ENCODE data around the gene ADAMTS13.

DNA sequence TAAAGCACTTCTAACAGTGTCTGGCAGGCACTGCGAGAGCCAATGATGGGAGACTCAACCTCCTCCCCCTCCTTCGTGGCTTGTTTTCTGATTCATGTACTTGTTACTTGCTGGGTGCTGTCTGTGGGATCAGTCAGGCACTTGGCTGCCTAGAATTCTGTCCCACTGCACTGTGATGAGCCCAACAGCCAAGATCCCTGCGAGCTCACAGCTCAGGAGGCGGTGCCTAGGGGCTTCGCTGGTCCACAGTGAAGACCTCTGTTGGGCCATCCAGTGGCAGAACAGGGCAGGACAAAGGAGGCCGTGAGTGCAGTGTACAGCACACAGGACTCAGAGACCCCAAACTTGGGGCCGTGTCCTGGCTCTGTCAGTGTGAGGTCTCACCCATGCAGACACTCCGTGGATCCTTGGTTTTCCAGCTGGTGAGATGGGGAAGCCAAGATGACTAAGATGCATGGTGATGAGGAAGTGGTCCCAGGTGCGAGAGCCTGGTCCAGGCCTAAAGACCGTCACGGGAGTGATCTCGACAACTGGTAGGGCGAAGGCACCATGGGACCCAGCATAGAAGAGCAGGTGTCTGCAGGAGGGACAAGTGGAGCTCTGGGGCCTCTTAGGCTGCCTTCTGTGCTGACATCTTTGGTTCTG, 83.1 kb downstream of the ADAMTS13 start:
- TF ChIP-seq, protein P1, sequence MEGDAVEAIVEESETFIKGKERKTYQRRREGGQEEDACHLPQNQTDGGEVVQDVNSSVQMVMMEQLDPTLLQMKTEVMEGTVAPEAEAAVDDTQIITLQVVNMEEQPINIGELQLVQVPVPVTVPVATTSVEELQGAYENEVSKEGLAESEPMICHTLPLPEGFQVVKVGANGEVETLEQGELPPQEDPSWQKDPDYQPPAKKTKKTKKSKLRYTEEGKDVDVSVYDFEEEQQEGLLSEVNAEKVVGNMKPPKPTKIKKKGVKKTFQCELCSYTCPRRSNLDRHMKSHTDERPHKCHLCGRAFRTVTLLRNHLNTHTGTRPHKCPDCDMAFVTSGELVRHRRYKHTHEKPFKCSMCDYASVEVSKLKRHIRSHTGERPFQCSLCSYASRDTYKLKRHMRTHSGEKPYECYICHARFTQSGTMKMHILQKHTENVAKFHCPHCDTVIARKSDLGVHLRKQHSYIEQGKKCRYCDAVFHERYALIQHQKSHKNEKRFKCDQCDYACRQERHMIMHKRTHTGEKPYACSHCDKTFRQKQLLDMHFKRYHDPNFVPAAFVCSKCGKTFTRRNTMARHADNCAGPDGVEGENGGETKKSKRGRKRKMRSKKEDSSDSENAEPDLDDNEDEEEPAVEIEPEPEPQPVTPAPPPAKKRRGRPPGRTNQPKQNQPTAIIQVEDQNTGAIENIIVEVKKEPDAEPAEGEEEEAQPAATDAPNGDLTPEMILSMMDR (IDR thresholded peaks at IDR 0.05 in 8 of 11, conservative IDR thresholded peaks at IDR 0.05 in 3 of 11): no peak
- TF ChIP-seq POLR2AphosphoS5 (IDR thresholded peaks at IDR 0.05) (no peak), POLR2A (IDR thresholded peaks at IDR 0.05) (no peak)
